NCI-H526 (cell line): ENCODE data around the gene NPTX1.

Experiments used
- DNase-seq, 2 experiments: peaks; one replicate each; lab custom pipeline; 2025; lab: John Stamatoyannopoulos, UW

NPTX1 gene

DNA sequence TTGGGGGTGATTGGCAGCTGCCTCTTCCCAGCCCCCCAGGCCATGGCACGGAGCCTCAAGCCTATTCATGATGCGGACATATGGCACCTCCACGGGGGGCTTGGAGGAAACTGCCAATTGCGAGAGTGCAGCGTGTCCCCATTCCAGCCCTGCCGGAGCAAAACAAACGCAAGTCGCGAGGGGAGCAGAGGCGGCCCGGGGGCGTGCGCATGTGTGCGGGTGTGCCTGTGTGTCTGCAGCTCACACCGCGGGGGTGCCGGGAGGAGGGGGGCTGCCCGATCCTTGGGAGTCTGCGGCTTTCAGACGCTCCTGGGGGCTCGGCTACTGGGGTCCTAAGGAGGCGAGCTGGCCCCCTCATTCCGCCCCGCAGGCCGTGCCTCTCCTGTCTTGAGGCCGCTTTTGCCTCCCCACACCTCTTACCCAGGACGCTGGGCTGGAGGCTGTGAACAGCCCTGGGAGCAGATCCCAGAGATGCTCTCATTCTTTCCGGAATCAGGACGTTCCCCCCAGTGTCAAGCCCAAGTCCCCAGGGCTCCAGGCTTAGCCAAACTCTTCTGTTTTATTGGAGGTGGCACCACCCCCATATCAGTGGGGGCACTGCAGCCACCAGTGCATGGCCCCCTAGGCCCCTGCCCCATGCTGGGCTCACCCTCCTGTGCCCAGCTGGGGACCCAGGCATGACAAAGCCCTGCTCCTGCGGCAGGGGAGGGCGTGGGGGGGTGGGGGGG is 32.3 kb downstream of the NPTX1 start:
- DNase-seq, result no peak

DNA sequence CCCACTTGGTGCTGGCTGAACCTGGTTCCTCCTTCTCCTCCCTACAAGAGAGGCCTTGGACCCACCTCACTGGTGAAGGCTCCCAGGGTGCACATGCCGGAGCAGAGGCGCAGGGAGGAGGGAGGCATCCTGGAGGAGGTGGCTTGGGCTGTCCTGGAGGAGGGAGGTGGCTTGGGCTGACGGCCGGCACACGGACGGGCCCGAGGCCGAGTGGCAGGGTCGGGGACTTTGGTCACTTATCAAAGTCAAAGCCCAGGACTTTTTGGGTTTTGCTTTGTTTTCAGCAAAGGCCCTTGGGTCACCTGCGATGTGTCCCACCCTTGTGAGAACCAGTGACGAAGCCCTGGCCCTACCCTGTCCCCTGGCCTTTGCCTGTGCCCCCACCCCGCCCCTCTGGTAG is 32.9 kb downstream of the NPTX1 start:
- DNase-seq, result no peak

DNA sequence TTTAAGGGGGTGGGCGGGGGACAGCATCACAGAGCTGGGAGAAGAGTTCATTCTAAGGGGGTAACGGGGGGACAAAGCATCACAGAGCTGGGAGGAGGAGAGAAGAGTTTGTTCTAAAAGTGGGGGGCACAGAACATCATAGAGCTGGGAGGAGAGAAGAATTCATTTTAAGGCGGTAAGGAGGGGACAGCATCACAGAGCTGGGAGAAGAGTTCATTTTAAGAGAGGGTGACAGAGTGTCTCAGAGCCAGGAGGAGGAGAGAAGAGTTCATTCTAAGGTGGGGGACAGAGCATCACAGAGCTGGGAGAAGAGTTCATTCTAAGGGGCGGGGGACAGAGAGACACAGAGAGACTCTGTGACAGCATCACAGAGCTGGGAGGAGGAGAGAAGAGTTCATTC is 33.6 kb downstream of the NPTX1 start:
- DNase-seq, result no peak

DNA sequence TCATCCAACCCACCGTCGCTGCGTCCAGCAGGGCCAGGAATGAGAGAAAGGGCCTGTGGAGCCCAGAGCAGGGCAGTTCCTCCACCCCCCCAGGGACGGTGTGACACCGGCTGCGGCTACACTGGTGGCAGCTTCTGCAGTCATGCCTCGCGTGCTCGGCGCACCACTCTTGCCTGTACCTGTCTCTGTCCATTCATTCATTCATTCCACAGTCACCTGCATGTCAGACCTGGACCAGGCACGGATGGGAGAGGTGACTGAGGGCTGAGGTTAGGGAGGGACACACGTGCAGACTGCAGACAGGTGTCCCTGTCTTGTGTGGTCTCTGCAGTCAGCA is 34.1 kb downstream of the NPTX1 start:
- DNase-seq, result no peak

DNA sequence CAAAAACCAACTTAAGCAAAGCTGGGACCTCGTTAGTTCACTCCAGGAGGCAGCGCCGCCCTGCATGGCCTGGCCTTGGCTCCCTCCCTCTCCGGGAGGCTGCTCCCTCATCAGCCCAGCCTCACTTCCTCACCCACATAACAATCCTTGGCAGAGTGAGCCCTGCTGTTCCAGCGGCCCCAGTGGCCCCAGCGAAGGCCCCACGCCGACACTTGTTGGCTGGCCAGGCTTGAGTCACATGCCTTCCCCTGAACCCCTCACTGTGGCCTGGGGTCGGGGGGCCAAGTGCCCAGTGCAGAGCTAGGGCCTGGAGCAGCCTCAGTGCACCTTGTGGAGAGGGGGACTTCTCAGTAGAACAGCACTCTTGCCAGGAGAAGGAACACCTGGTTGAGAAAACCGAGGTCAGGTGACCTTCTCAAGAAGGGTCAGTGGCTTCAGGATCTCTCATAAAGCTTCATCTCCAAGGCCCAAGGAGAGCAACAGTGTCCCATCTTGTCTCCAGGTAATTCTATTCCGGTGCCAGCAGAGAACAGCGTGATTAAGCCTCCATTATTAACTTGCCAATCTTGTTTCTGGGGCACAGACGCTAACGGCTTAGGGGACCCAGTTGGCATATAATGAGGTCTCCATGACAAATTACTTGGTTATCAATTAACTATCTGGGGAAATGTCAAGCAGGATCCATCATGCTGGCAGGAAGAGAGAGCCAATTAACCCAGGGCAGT is 34.6 kb downstream of the NPTX1 start:
- DNase-seq, result no peak

DNA sequence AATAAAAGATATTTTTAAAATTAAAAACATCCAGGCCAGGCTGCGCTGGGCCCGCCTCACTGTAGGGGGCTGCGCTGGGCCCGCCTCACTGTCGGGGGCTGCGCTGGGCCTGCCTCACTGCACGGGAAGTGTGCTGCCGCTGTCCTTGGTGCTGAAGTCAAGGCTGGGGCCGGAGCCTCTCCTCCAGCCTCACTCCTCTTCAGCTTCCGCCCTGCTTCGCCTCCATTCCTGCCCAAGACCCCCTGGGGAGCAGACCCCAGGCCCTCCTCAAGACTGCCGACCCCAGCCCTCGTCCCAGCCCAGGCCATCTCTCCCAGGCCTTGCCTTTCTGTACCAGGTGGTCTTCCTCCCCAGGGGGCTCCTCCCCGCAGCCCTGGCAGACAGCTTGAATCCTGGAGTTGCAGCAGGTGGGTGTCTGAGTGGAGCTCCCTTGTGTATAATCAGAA is 35.3 kb downstream of the NPTX1 start:
- no peak for DNase-seq

DNA sequence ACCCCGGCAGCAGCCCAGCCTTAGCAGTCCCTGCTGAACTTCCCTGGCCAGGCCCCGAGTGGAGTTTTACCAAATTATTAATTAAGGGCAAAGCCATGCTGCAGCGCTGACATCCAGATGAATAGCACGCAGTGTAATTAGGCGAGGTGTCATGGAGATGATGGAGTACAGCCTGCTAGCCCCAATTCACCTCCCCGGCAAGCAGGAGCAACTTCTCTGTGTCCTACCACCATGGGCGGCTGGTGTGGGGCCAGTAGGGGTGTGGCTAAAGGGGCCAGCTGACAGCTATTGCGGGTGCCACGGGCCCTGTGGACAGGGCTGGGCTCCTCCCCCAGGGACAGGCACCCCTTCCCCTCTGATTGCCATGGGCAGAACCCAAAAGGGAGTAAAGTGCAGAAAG is 36.9 kb downstream of the NPTX1 start:
- DNase-seq, result no peak

DNA sequence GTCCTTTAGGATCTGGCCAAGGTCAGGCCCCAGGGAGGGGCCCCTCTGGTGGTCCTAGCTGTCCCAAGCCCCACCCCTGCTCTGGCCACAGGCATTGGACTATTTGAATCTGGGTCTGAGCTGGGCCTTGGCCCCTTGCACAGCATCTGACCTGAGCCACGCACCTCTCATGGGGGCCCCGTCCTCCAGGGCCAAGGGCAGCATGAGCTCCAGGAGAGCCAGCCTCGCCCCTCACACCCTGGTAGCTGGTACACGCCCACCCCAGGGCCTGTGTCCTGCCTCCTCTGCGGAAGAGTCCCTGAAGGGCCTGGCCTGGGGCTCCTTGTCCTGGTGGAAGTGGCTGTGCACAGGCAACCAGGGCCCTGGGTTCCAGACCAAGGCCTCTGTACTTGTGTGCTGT is 37.6 kb downstream of the NPTX1 start:
- DNase-seq, result no peak

DNA sequence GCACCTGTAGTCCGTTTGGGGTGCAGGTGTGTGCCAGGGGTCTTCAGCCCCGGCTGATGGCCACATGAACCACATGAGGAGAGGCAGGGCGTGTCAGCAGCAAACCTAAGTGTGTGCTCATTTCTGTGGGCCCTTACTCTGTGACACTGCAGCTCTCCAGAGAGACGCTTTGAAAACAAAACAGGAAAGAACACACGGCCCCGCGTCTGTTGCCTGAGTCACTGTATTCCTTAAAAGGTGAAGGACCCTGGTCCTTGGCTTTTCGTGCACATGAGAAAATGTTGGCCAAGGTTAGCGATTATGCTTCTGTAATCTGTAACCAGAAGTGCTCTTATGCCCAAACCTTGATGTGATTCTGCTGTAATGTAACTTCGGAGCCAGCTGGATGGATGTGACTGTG is 38.9 kb downstream of the NPTX1 start:
- DNase-seq, result no peak

DNA sequence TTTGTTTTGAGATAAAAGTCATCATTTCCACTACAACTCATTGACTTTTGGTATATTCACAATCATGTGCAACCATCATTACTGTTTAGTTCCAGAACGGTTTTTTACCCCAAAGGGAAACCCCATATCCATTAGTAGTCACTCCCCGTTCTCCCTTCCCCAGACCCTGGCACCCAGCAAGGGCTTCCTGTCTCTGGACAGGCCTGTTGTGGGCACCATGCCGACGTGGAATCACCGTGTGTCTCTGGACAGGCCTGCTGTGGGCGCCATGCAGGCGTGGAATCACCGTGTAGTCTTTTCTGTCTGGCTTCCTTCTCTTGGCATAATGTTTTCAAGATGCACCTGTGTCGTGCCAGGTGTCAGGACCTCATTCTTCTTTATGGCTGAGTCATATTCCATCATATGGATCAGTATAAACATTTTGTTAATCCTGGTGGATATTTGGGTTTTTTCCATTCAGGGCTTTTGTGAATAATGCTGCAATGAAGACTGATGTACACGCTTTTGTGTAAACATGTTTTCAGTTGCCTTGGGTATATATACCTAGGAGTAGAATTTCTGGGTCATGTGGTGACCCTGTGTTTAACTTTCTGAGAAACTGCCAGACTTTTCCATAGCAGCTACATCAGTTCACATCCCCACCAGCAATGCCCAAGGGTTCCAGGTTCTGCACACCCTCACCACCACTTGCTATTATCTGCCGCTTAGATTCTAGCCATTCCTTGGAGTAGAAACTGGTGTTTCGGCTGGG is 42.3 kb downstream of the NPTX1 start:
- no peak for DNase-seq

DNA sequence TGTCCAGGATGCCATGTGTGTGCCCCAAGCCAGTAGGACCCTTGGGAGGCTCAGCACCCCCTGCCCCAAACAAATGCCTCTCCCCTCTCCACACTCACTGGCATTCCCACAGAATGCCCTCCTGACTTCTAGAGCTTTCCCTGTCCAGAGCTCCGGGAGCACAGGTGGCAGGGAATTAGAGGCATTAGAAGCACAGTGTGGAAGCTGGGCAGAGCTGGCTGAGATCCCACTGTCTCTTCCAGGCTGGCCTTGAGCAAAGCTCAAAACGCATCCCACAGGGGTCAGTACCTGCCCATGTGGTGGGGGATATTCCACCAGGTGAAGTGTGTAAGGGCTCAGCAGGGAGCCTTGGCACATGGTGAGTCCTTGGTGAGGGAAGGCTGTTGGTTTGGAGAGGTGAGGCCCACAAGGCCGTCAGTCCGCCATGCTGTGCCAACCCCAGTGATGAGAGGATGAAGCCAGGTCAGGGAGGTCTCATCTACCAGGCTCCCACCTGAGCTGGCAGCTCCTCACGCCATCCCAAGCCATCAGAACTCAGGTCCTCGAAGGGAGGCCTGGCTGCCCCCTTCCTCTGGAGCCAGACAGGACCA is 43.4 kb downstream of the NPTX1 start:
- DNase-seq, result no peak

DNA sequence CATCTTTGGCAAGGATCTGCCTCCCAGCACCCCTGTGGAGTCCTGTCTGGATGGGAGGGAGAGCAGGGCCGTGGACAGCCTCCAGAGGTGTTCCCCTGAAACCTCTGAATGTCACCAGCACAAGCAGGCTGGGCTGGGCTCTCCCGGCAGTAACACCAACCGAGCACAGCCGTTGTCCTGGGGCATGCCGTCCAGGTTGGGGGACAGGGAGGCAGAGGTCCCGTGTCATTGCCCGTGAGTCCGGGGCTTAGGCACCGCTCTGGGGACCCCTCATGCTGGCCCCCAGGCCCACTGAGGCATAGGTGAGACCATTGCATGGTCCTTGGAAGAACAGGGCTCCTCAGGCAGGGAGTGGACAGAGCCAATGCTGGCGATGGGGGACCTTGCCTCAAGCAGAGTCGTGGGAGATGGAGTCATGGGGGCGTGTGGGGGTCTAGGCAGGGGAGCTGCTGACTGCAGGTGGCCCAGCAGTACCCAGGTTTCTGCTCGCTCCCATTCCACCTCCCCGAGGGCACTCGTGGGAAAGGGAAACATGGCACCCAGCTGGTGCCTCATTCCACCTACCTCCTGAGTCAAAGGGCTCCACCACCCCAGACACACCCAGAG is 44.0 kb downstream of the NPTX1 start:
- no peak for DNase-seq

DNA sequence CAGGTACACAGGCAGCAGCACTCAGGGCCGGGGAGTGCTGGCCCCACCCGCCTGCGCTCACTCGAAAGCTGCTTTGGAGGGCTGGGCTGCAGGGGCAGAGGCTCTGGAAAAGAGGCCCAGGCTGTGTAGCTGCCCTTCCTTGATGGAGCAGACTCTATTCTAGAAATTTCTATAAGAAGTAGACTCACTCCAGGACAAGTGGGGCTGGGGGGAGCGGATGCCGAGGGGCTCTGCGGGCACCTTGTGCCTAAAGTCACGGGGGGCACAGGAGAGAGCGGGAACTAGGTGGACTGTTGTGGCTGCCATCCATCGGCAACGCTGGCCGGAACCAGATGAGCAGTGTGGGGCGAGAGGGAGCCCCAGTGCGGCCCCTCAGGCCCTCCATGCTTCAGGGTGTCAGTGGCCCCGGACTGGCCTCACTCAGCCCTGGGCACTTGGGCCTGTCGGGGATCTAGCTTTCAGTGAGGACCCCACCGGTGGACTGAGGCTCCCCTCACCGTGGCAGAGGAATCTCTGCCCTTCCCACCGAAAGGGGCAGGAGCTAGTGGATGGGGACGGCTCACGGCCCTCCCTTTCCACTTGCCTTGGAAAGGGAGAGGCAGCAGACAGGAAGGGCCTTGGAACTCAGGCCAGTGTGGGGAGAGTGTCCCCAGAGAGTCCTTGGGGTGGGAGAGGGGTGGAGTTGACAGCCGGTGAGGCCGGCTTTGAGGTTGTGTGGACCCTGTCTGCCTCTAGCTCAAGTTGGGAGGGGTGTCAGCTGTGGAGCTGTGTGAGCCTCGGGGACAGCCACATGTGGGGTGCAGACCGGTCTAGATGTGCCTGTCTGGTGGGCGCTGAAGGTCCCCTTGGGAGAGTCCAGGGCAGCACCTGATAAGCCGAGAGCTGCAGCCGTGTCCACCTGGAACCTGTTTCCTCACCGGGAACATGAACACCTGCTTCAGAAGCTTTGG is 44.9 kb downstream of the NPTX1 start:
- no peak for DNase-seq

DNA sequence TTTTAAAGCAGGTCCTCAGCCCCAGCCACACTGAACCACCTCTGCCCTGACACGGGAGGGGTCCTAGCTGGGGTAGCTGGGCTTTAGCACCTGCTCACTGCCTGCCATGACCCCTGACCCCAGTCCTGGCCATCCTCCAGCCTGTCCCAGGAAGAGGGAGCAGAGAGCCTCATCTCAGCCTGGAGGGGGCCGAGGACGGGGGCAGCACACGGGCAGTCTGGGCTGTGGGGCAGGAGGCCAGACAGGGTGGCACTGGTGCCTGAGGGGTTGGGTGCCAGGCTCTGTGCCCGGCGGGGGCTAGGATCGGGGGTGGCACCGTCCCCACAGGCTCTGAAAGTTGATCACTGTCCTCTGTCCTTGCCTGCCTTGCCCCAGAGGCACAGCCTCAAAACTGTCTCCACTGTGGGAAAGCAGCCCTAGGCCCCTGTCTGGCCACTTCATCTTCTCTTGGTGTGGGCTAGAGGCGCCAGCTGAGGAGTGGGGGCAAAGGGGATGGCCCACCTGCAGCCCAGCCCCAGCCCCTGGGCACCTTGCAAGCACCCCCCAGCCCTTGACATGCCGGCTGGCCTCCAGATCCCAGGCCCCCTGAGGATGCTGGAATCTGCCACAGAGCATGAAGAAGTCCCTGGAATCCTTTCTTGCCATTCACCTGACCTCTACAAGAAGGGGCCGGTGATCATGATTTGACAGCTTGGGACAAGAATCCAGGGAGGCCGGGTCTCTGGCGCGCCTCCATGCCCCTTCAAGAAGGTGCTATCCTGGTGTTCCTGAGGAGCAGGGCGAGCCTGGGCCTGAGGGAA is 45.8 kb downstream of the NPTX1 start:
- DNase-seq, result no peak

DNA sequence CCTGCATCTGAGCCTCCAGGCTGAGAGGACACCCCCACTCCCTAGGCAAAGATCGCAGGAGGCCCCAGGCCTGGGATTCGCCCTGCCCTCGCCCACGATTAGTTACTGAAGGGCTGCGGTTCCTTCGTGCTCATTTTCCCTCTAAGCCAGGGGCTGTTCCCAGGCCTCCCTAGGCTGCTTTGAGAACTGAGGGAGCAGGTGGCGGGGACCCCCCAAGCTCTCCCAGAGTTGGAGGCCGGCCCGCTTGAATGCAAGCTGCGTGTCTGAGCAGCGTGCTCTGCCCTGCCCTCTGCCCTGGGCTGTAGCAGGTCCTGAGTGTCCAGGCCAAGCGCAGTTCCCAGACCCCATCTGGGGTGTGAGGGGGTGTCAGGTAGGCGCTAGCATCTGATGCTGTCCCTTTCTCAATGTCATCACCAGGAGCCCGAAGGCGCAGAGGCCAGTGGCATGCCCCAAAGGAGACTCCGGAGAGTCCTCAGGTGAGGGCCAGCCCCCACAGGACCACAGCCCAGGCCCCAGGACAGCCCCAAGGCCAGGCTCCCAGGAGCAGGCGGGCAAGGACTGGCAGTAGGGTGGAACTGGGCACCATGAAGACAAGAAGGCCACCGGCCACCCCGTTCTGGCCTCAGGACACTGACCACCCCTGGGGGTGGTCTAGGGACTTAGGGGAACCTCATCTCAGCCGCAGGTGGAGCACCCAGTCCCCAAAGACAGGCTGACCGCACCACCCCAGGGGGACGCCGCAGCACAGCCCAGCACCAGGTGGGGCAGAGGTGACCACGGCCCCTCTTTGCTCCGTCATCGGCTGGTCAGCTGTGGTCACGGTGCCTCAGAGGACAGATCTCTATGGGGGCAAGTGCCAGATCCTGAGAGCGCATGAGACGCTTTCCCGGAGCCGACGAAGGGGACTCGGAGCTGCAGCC is 46.8 kb downstream of the NPTX1 start:
- DNase-seq, result no peak

DNA sequence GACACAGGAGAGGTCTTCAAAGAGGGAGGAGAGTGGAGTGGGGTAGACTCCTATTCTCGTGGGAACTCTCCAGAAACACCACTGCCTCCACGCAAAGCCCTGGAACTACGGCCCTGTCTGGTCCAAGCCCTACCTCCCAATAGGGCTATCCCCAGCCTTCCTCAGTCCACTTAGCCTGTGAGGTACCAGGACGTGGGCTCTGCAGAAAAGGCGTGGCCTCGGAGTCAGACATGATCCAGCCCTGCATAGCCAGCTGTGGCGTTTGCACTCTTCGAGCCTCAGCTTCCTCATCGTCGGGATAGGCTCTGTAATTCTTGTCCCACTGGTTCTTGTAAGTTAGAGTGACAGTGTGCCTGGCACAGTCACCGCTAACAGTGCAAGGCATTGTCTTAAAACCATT is 47.6 kb downstream of the NPTX1 start:
- no peak for DNase-seq

DNA sequence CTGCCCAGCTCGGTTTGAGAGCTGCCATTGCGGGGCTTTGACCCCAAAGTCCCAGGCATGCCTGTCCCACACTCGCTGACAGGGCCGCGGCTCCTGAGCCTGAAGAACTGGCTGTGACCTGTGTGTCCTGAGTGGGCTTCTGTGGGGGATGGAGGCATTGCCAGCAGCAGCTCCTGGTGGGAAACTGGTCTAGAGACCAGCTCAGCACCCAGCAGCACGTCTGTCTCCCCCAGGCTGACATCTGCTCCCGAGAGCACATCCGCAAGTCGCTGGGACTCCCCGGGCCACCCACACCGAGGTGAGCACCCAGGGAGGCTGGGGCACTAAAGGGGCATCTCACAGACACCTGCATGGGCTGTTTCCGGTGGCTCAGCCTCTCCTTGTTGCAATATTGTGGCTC is 48.0 kb downstream of the NPTX1 start:
- DNase-seq, result no peak

DNA sequence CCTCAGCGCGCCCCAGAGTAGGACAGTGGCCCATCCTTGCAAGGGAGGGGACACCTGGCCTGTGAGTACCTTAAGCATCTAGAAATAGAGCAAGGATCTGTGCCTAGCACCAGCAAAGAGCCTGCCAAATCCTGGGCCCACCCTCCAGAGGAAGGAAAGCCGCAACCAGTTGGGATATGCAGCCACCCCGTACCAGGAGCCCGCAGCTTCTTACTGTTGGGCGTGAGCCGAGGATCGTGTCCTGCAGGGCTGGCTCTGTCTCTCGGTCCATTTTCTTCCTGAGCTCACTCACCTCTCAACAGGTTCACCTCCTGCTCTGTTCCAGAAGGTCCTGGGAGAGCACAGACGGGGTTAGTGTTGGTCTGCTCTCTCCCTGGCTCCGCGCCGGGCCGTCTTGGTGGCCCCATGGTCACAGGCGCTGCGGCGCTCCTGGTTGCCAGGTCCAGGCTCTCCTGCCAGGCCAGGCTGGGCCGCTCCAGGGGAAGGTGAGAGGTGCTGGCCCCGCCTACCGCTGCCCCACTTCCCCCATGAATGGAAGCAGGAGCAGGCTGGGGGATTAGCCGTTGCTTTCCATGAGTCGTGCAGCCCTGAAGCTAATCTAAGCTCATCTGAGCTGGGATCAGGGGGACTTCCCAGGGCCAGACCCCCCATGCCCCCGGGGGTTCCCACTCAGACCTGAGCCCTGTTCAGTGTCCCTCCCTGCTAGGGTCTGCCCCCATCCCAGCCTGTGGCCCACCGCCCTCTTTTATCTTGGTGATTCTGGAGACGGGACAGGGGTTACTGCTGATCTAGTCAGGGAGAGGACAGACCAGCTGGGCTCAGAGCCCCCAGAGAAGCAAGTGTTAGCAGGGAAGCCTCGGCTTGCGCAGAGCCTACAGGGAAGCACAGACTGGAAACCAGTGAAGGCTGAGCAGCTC is 48.8 kb downstream of the NPTX1 start:
- no peak for DNase-seq
